Measurements from ENCODE around the gene FYCO1.
"Not testable (repeated sequence)": the region's sequence is repeated elsewhere in the genome, so short reads cannot be mapped to it uniquely, and the experiment has no call there.

The FYCO1 gene

GRCh38 chr3:46008058-46008457, 12.4 kb upstream of the FYCO1 start:
- DNase-seq = no peak

- no peak for DNase-seq
Measured at GRCh38 chr3:46007280-46007679, 11.7 kb upstream of the FYCO1 start.

- no peak for DNase-seq
Measured at GRCh38 chr3:46006238-46007032, 10.8 kb upstream of the FYCO1 start.

GRCh38 chr3:46003706-46004105, 8.1 kb upstream of the FYCO1 start:
- DNase-seq = not testable (repeated sequence)

- no peak for DNase-seq
Measured at GRCh38 chr3:46001178-46001577, 5.6 kb upstream of the FYCO1 start.

- DNase-seq = no peak
Measured at GRCh38 chr3:45997942-45998341, 2.3 kb upstream of the FYCO1 start.

GRCh38 chr3:45997499-45997898, 1.9 kb upstream of the FYCO1 start:
- not testable (repeated sequence) for DNase-seq

GRCh38 chr3:45994419-45995235, 997 bp downstream of the FYCO1 start:
- DNase-seq = peak; percentile 56

- peak; percentile 34 for DNase-seq
Measured at GRCh38 chr3:45993421-45994027, 2.1 kb downstream of the FYCO1 start.

GRCh38 chr3:45992821-45993221, 2.8 kb downstream of the FYCO1 start:
- DNase-seq = no peak

GRCh38 chr3:45992133-45992729, 3.4 kb downstream of the FYCO1 start:
- DNase-seq = no peak

- no peak for DNase-seq
Measured at GRCh38 chr3:45991341-45991740, 4.3 kb downstream of the FYCO1 start.

- DNase-seq = no peak
Measured at GRCh38 chr3:45990181-45990580, 5.4 kb downstream of the FYCO1 start.

GRCh38 chr3:45988804-45989203, 6.8 kb downstream of the FYCO1 start:
- no peak for DNase-seq

GRCh38 chr3:45988362-45988761, 7.3 kb downstream of the FYCO1 start:
- no peak for DNase-seq

GRCh38 chr3:45987368-45988291, 8.0 kb downstream of the FYCO1 start:
- DNase-seq = no peak

- DNase-seq = no peak
Measured at GRCh38 chr3:45986303-45986982, 9.2 kb downstream of the FYCO1 start.

- DNase-seq = no peak
Measured at GRCh38 chr3:45985532-45986302, 9.9 kb downstream of the FYCO1 start.

GRCh38 chr3:45984331-45985312, 11.0 kb downstream of the FYCO1 start:
- DNase-seq = no peak

Measured in T-helper 9 cell (primary cell).